Measurements from ENCODE around the gene TEKT3. TPM values are rescaled to one million over a fixed set of nuclear protein-coding genes. Genes with fewer than 3 reads are reported as not detected.

The TEKT3 gene
- total and polyA plus RNA-seq, 2 of the 4 experiments (the other 2 are of a cell fraction) = 0.15 TPM; not detected in 1

DNA sequence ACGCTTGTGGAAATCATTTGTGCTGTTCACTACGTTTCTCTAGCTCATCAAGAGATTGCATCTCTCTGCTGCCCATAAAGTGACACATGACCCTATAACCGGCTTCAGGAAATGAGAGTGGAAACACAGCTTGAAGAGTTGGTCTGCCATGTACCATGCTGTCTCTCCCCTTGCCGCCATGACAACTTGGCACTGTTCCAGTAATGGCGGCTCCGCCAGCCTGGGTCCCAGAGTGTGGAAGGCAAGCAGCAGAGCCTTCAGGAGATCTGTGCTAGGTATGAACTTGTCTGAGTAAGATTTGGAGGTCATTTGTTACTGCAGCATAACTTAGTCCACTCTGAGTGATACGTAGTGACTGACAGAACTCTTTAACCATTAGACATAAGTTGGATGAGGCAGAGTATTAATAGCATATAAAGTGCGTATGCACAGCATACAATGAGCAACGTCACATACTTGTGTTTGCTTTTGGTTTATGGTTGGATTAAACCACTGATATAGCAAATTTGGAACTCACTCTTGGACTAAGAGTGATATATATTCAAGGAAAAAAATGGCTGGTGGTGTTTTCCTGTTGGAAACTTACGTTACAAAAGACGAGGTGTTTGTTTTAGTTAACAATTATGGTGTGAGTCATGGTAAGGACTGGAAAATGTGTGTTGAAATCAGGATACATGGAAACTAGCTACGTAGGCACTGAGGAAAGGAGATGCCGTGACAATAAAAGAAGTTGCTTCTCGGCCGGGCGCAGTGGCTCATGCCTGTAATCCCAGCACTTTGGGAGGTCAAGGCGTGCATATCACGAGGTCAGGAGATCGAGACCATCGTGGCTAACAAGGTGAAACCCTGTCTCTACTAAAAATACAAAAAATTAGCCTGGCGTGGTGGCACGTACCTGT, 51.9 kb downstream of the TEKT3 start (continued):
- TF ChIP-seq MAFK (IDR thresholded peaks at IDR 0.05; ENCODE audit: low read depth, low read length) (no peak), SMC3 (IDR thresholded peaks at IDR 0.05; ENCODE audit: low read depth, low read length) (no peak)

DNA sequence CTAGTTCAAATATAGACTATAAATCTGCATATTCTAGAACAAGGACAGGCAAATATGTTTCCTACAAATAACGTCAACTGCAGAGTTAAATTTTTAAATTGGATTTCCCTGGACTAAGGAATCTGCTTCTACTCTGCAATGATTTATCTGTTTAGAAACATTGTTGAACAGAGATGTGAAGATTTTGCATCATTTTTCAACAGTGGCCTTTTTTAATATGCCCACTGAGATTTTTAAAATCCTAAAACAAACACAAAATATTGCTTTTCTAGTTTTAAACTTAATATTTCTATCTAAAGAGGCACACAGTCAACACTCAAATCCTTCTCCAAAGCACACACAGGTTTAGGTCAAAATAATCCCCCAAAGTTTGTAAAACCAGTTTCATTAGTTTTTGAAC, 52.5 kb downstream of the TEKT3 start:
- Histone ChIP-seq H4K20me1 (ENCODE audit: insufficient read depth, low read length) (no peaks in the 10 kb centered on the region), H3K18ac (ENCODE audit: low read depth, low read length) (no peak overlapping the region), H3K9me3 (ENCODE audit: control insufficient read depth, insufficient read depth, low read length) (peaks cover 3% of the 10 kb centered on the region), H2AK9ac (replicated peaks; ENCODE audit: low read depth, low read length, poor library complexity) (no peak overlapping the region), H3K4me1 (ENCODE audit: control insufficient read depth, insufficient read depth, low read length) (peaks cover 7% of the 10 kb centered on the region), H3K36me3 (ENCODE audit: control insufficient read depth, insufficient read depth, low read length) (no peaks in the 10 kb centered on the region), H3K9me1 (ENCODE audit: insufficient read depth, low read length) (no peaks in the 10 kb centered on the region), H3K14ac (replicated peaks; ENCODE audit: low read depth, low read length) (no peak overlapping the region), H2AFZ (replicated peaks; ENCODE audit: low read length, poor library complexity) (no peak overlapping the region), H3K27ac (ENCODE audit: insufficient read depth, low read length) (no peak overlapping the region), H4K8ac (ENCODE audit: low read depth in 2 of 2, low read length in 2 of 2) (no peak overlapping the region), H3K27me3 (ENCODE audit: control insufficient read depth, insufficient read depth, low read length) (peaks cover 7% of the 10 kb centered on the region; the same call in 1 of the 2 replicates), H4K91ac (ENCODE audit: insufficient read depth, low read depth, low read length) (no peak overlapping the region), H3K4me3 (ENCODE audit: insufficient read depth, low read depth, low read length) (no peak overlapping the region), H3K23ac (ENCODE audit: low read depth, low read length) (no peak overlapping the region), H3K9ac (ENCODE audit: low read depth, low read length) (no peak overlapping the region), H2BK5ac (ENCODE audit: low read depth, low read length, poor library complexity, severe bottlenecking) (no peak overlapping the region), H3K56ac (ENCODE audit: extremely low read depth, insufficient read depth, low read length) (no peak overlapping the region), H3K4me2 (ENCODE audit: low read depth, low read length) (no peak overlapping the region), H4K5ac (ENCODE audit: low read depth, low read length) (no peak overlapping the region), H2AK5ac (ENCODE audit: low read depth, low read length) (no peak overlapping the region), H2BK20ac (ENCODE audit: low read depth, low read length) (no peak overlapping the region), H3K79me1 (ENCODE audit: low read depth in 1 of 2, low read length in 2 of 2) (no peaks in the 10 kb centered on the region), H2BK15ac (ENCODE audit: low read depth, low read length) (no peak overlapping the region), H2BK120ac (ENCODE audit: low read depth, low read length) (no peak overlapping the region), H3K4ac (ENCODE audit: low read depth, low read length) (no peak overlapping the region)
- no peak for ATAC-seq (ENCODE audit: low read depth)
- TF ChIP-seq SMC3 (IDR thresholded peaks at IDR 0.05; ENCODE audit: low read depth, low read length) = no peak
- no peak for TF ChIP-seq CHD1 (IDR thresholded peaks at IDR 0.05; ENCODE audit: low read depth, low read length)
- TF ChIP-seq NFE2L2 (IDR thresholded peaks at IDR 0.05; ENCODE audit: low read depth, low read length) = no peak
- TF ChIP-seq FOS (IDR thresholded peaks at IDR 0.05; ENCODE audit: low read depth, low read length) = no peak
- TF ChIP-seq POLR2A (IDR thresholded peaks at IDR 0.05; ENCODE audit: low read depth, low read length) = no peak
- TF ChIP-seq RFX5 (IDR thresholded peaks at IDR 0.05; ENCODE audit: low read depth, low read length) = no peak
- CTCF ChIA-PET = interaction anchor here (0.6 kb wide), 1 partner anchor 925 kb away, joined by 3 read pairs; no protein-coding TSS in a partner anchor
- dilution Hi-C loops (cut with HindIII; ENCODE audit: low sequenced_read_pairs, unreplicated experiment) = no loop called here
- intact Hi-C loops (cut with micrococcal nuclease) = no loop called here
- WGBS, 2 experiments (ENCODE audit: extremely low coverage in 2 of 2, insufficient read length in 1 of 2) = no CpG with 5 or more reads among the region's 1 CpG
- DNase-seq = no peak
- in situ Hi-C loops (cut with MboI; ENCODE audit: low sequenced_read_pairs) = no loop called here
- POLR2A ChIA-PET (ENCODE audit: unreplicated experiment) = no interaction called here
- no TSS peak for BruUV-seq (replicated peaks)
